HepG2 (cell line): ENCODE data around the gene MASTL. TPM values are rescaled to one million over a fixed set of nuclear protein-coding genes. Genes with fewer than 3 reads are reported as not detected.
A peak's percentile ranks its signal among the peaks of the same experiment; 100 is the strongest.
"Not testable (repeated sequence)": the region's sequence is repeated elsewhere in the genome, so short reads cannot be mapped to it uniquely, and the experiment has no call there.

ENCODE experiments used
- ATAC-seq: fragments of 200-7000 bp; cut with Tn5 transposase; 3 replicates; pipeline ENCODE4 v1.9.1; 2020; ENCODE audit warnings: mild to moderate bottlenecking, moderate library complexity
- BruUV-seq: library from RNA; stranded (reverse); fragments of 400-500 nt; replicated peaks from 2 replicates; lab custom pipeline; 2021; lab: Mats Ljungman, UMichigan
- CTCF ChIA-PET: fragments of 300-600 bp; formaldehyde crosslinking; extraction: SDS; loops from one replicate; lab custom pipeline; 2021; ENCODE audit warnings: low total read pairs, inconsistent platforms, low intra/inter-chr PET ratio; lab: Yijun Ruan, JAX
- POLR2A ChIA-PET: fragments of 350-600 bp; sonication (Branson Sonifier 250); formaldehyde crosslinking; loops from one replicate; lab custom pipeline; 2020; ENCODE audit warnings: antibody characterized with exemption, inconsistent platforms; lab: Yijun Ruan, JAX
- DNase-seq: peaks from one replicate; pipeline ENCODE4 v3.0.0-alpha.2; 2015; ENCODE audit warnings: low spot score
- FAIRE-seq: peaks from 3 replicates; lab custom pipeline; 2011; peaks lifted over from hg19 to GRCh38; lab: Jason Lieb, UNC
- H2AFZ ChIP-seq: one replicate; pipeline ENCODE4 v1.6.1; 2011; ENCODE audit warnings: low read length, inconsistent platforms
- H3K27ac ChIP-seq: fragments of 300-600 bp; 3 replicates; pipeline ENCODE4 v1.8.0; 2011; ENCODE audit warnings: mixed run types, mild to moderate bottlenecking, mixed read lengths, low read length, inconsistent platforms; ENCODE audit not compliant: insufficient read depth; ENCODE audit errors: extremely low read length
- H3K27me3 ChIP-seq, 2 experiments: fragments of 200-600 bp in 1 of 2; 2 replicates in 1 of 2; 3 replicates in 1 of 2; pipeline versions ENCODE4 v1.6.0 to v1.8.0; 2011; ENCODE audit warnings: low read length in 2 of 2, mild to moderate bottlenecking in 2 of 2, moderate library complexity in 2 of 2, inconsistent platforms in 1 of 2; ENCODE audit not compliant: insufficient read depth in 2 of 2, control insufficient read depth in 1 of 2
- H3K36me3 ChIP-seq, 2 experiments: fragments of 200-600 bp in 1 of 2; replicated peaks in 1 of 2; 2 replicates in 1 of 2; 3 replicates in 1 of 2; pipeline versions ENCODE4 v1.5.1 to v1.8.0; 2011; ENCODE audit warnings: low read length in 2 of 2, inconsistent platforms in 1 of 2; ENCODE audit not compliant: insufficient read depth in 2 of 2, control insufficient read depth in 1 of 2
- H3K4me1 ChIP-seq: 2 replicates; pipeline ENCODE4 v1.5.1; 2012; ENCODE audit warnings: low read length, inconsistent platforms; ENCODE audit not compliant: insufficient read depth
- H3K4me2 ChIP-seq: 2 replicates; pipeline ENCODE4 v1.6.0; 2011; ENCODE audit warnings: low read depth, low read length, inconsistent platforms
- H3K4me3 ChIP-seq, 3 experiments: fragments of 200-600 bp in 1 of 3; sonication (generic), shearing (Covaris generic) in 1 of 3; replicated peaks in 1 of 3; 2 replicates each; pipeline ENCODE4 v1.5.1; 2011 to 2016; ENCODE audit warnings: low read length in 3 of 3, inconsistent platforms in 2 of 3, low read depth in 2 of 3, mild to moderate bottlenecking in 2 of 3, control low read depth in 1 of 3, mixed read lengths in 1 of 3; ENCODE audit not compliant: insufficient read depth in 1 of 3
- H3K79me2 ChIP-seq: one replicate; pipeline ENCODE4 v1.6.1; 2011; ENCODE audit warnings: low read length, inconsistent platforms; ENCODE audit not compliant: insufficient read depth
- H3K9ac ChIP-seq: 2 replicates; pipeline ENCODE4 v1.6.0; 2011; ENCODE audit warnings: mild to moderate bottlenecking, low read depth, low read length, inconsistent platforms; ENCODE audit not compliant: insufficient read depth
- H3K9me3 ChIP-seq: 2 replicates; pipeline ENCODE4 v1.5.1; 2012; ENCODE audit warnings: mild to moderate bottlenecking, low read length
- H4K20me1 ChIP-seq: 2 replicates; pipeline ENCODE4 v1.6.0; 2011; ENCODE audit warnings: inconsistent platforms, mild to moderate bottlenecking, low read length, moderate library complexity; ENCODE audit not compliant: insufficient read depth
- ELF4 ChIP-seq: sonication (generic); formaldehyde crosslinking; IDR thresholded peaks from 2 replicates; pipeline ENCODE4 v1.5.0; 2020; ENCODE audit warnings: missing genetic modification reagents, mild to moderate bottlenecking, moderate library complexity, borderline replicate concordance
- ETV5 ChIP-seq: IDR thresholded peaks from 2 replicates; pipeline ENCODE4 v1.6.1; 2018; ENCODE audit warnings: missing biosample characterization, missing genetic modification reagents, inconsistent platforms, borderline replicate concordance
- GZF1 ChIP-seq: sonication (generic); formaldehyde crosslinking; IDR thresholded peaks from 2 replicates; pipeline ENCODE4 v1.5.1; 2020; ENCODE audit warnings: mild to moderate bottlenecking, missing genetic modification reagents
- ISL2 ChIP-seq: sonication (generic); formaldehyde crosslinking; IDR thresholded peaks from 2 replicates; pipeline ENCODE4 v1.5.0; 2020; ENCODE audit warnings: missing genetic modification reagents
- KAT7 ChIP-seq: IDR thresholded peaks from 2 replicates; pipeline ENCODE4 v1.6.1; 2018; ENCODE audit warnings: borderline replicate concordance, missing compliant biosample characterization
- POLR2A ChIP-seq, 2 experiments: IDR thresholded peaks; 2 replicates each; pipeline ENCODE4 v1.6.1; 2011; ENCODE audit warnings: low read depth in 2 of 2, low read length in 2 of 2, mild to moderate bottlenecking in 1 of 2, moderate library complexity in 1 of 2; ENCODE audit not compliant: insufficient read depth in 1 of 2
- PRPF4 ChIP-seq: fragments of 200-400 bp; formaldehyde crosslinking; IDR thresholded peaks from 2 replicates; pipeline ENCODE4 v1.6.1; 2016; ENCODE audit warnings: low read length, low read depth; ENCODE audit not compliant: poor library complexity, severe bottlenecking
- ZBTB3 ChIP-seq: sonication (generic); formaldehyde crosslinking; IDR thresholded peaks from 2 replicates; pipeline ENCODE4 v1.4.0; 2020; ENCODE audit warnings: low read depth, mild to moderate bottlenecking, moderate library complexity, missing genetic modification reagents, borderline replicate concordance
- ZBTB38 ChIP-seq: sonication (generic); formaldehyde crosslinking; IDR thresholded peaks from 2 replicates; pipeline ENCODE4 v1.5.1; 2020; ENCODE audit warnings: mild to moderate bottlenecking, missing genetic modification reagents
- ZNF460 ChIP-seq: sonication (generic); formaldehyde crosslinking; IDR thresholded peaks from 2 replicates; pipeline ENCODE4 v1.5.1; 2020; ENCODE audit warnings: missing genetic modification reagents, mild to moderate bottlenecking, borderline replicate concordance
- ZNF614 ChIP-seq: IDR thresholded peaks from 2 replicates; pipeline ENCODE4 v1.6.1; 2018; ENCODE audit warnings: missing biosample characterization, missing genetic modification reagents, inconsistent platforms, borderline replicate concordance
- ZNF816 ChIP-seq: sonication (generic); formaldehyde crosslinking; IDR thresholded peaks from 2 replicates; pipeline ENCODE4 v1.8.0; 2022; ENCODE audit warnings: missing genetic modification reagents, mild to moderate bottlenecking, borderline replicate concordance
- ZZZ3 ChIP-seq: sonication (generic); formaldehyde crosslinking; IDR thresholded peaks from 2 replicates; pipeline ENCODE4 v1.4.0; 2020; ENCODE audit warnings: missing genetic modification reagents, mild to moderate bottlenecking, borderline replicate concordance
- WGBS: methylation state at CpG from one replicate; pipeline ENCODE4 v1.1.6; 2017; ENCODE audit warnings: low lambda C conversion rate; 5-methylcytosine and 5-hydroxymethylcytosine counted together
- in situ Hi-C: cut with HindIII; loops from 2 replicates; pipeline ENCODE4 v1.10.0; 2017; ENCODE audit warnings: low pct_unique_long_range_greater_than_20kb; ENCODE audit not compliant: extremely low pct_ligation_motif_present
- intact Hi-C: fragments of 100-400 bp; cut with micrococcal nuclease; formaldehyde crosslinking; loops from one replicate; pipeline ENCODE4 v1.10.0; 2022; ENCODE audit not compliant: unreplicated experiment
- polyA plus RNA-seq, 8 experiments: library from polyadenylated mRNA; depleted of rRNA in 3 of 8; stranded (reverse) in 7 of 8; unstranded in 1 of 8; fragments of >200 nt; fragmentation: Illumina TruSeq in 4 of 8; extraction: Trizol in 4 of 8; gene quantifications; 2 replicates each; pipeline versions ENCODE4 v1.2.1 to v1.2.3, GENCODE V29; 2011 to 2016; ENCODE audit warnings: low read depth in 4 of 8, missing spikeins in 1 of 8, mixed read lengths in 1 of 8; ENCODE audit not compliant: insufficient read depth in 1 of 8
- total RNA-seq, 5 experiments: library from RNA; depleted of rRNA; stranded (reverse); fragments of >200 nt; fragmentation: Illumina TruSeq; extraction: Trizol; gene quantifications; 2 replicates each; pipeline ENCODE4 v1.2.3, GENCODE V29; 2016; ENCODE audit warnings: low read depth in 1 of 5
- TF ChIP-seq, protein P1 (sequence below): sonication (generic); formaldehyde crosslinking; IDR thresholded peaks from 2 replicates; pipeline ENCODE4 v1.5.0; 2020; ENCODE audit warnings: missing genetic modification reagents
- TF ChIP-seq, protein P2 (sequence below): sonication (generic); formaldehyde crosslinking; IDR thresholded peaks from 2 replicates; pipeline ENCODE4 v1.4.0; 2020; ENCODE audit warnings: missing genetic modification reagents, borderline replicate concordance
- TF ChIP-seq, protein P3 (sequence below): sonication (generic); formaldehyde crosslinking; IDR thresholded peaks from 2 replicates; pipeline ENCODE4 v1.5.0; 2020; ENCODE audit warnings: mild to moderate bottlenecking, missing genetic modification reagents

Gene MASTL
- total and polyA plus RNA-seq, 2 of the 13 experiments (the other 11 are each of a cell fraction or from before 2014, with no cell fraction given): 6.0 to 18.0 TPM

DNA sequence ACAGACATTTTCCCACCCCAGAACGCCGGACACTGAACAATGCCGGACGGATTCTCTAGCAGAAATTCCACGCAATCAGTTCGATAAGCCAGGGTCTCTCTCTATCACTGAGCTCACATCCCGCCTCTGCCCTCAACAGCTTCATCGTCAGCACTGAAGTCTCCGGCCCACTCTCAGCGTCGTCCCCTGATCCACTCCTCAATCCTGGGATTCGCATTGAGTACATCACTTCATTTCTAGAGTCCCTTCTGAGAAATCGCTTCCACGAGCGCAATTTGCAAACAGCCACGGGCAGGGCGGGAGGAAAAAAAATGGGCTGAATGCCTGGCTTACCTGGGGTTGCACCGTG is 1.3 kb upstream of the MASTL start (continued):
- TF ChIP-seq ISL2 (CRISPR knock-in tag) (no peak), ETV5 (CRISPR knock-in tag) (no peak), ZZZ3 (CRISPR knock-in tag) (peak; percentile 32; the same call in 1 of the 2 replicates), KAT7 (CRISPR knock-in tag) (no peak), ZBTB3 (CRISPR knock-in tag) (0 out of 2 replicates have a peak, but pooled peaks have one; percentile 13), POLR2A (IDR thresholded peaks at IDR 0.05; ENCODE audit: insufficient read depth in 1 of 2, low read depth in 2 of 2, low read length in 2 of 2) (no peak), ZNF614 (CRISPR knock-in tag) (no peak), ZNF816 (CRISPR knock-in tag) (no peak), GZF1 (CRISPR knock-in tag) (no peak)
- TF ChIP-seq, protein P1, sequence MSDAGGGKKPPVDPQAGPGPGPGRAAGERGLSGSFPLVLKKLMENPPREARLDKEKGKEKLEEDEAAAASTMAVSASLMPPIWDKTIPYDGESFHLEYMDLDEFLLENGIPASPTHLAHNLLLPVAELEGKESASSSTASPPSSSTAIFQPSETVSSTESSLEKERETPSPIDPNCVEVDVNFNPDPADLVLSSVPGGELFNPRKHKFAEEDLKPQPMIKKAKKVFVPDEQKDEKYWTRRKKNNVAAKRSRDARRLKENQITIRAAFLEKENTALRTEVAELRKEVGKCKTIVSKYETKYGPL (CRISPR knock-in tag): 0 out of 2 replicates have a peak, but pooled peaks have one; percentile 10

DNA sequence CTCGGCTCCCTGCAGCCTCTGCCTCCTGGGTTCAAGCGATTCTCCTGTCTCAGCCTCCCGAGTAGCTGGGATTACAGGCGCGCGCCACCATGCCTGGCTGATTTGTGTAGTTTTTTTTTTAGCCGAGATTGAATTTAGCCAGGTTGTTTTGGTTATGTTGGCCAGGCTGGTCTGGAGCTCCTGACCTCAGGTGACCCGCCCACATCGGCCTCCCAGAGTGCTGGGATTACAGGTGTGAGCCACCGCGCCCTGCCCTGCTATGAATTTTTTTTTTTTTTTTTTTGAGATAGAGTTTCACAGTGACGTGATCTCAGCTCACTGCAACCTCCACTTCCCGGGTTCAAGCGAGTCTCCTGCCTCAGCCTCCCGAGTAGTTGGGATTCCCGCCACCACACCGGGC is 1.4 kb downstream of the MASTL start:
- H2AFZ ChIP-seq, FAIRE-seq, H3K27me3 ChIP-seq, DNase-seq, H3K9me3 ChIP-seq, CTCF ChIA-PET, BruUV-seq, in situ Hi-C loops, ATAC-seq: not testable (repeated sequence)
- H3K27ac ChIP-seq: peak overlapping the region; percentile 98
- TF ChIP-seq PRPF4: peak; percentile 15
- TF ChIP-seq ZNF460 (CRISPR knock-in tag): peak; percentile 93
- TF ChIP-seq, protein P2, sequence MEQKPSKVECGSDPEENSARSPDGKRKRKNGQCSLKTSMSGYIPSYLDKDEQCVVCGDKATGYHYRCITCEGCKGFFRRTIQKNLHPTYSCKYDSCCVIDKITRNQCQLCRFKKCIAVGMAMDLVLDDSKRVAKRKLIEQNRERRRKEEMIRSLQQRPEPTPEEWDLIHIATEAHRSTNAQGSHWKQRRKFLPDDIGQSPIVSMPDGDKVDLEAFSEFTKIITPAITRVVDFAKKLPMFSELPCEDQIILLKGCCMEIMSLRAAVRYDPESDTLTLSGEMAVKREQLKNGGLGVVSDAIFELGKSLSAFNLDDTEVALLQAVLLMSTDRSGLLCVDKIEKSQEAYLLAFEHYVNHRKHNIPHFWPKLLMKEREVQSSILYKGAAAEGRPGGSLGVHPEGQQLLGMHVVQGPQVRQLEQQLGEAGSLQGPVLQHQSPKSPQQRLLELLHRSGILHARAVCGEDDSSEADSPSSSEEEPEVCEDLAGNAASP: peak; percentile 52; the same call in 1 of the 2 replicates
- TF ChIP-seq ZBTB38 (CRISPR knock-in tag): peak; percentile 39; the same call in 1 of the 2 replicates
- TF ChIP-seq, protein P3, sequence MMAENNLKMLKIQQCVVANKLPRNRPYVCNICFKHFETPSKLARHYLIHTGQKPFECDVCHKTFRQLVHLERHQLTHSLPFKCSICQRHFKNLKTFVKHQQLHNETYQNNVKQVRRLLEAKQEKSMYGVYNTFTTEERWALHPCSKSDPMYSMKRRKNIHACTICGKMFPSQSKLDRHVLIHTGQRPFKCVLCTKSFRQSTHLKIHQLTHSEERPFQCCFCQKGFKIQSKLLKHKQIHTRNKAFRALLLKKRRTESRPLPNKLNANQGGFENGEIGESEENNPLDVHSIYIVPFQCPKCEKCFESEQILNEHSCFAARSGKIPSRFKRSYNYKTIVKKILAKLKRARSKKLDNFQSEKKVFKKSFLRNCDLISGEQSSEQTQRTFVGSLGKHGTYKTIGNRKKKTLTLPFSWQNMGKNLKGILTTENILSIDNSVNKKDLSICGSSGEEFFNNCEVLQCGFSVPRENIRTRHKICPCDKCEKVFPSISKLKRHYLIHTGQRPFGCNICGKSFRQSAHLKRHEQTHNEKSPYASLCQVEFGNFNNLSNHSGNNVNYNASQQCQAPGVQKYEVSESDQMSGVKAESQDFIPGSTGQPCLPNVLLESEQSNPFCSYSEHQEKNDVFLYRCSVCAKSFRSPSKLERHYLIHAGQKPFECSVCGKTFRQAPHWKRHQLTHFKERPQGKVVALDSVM: peak; percentile 48
- 0 out of 2 replicates have a peak, but pooled peaks have one; percentile 10 for TF ChIP-seq ELF4
- peak overlapping the region; percentile 98 for H3K4me2 ChIP-seq
- POLR2A ChIA-PET: interaction anchor here (1.0 to 1.5 kb wide), 3 partner anchors 57 to 1146 kb away, joined by 3 to 4 read pairs (median 3); partner anchors contain the start of genes ANKRD26 and MPP7
- WGBS: 69% methylated on average over 17 of the region's 17 CpGs
- peak overlapping the region; percentile 99 for H3K9ac ChIP-seq
- peaks cover 57% of the 10 kb centered on the region for H3K79me2 ChIP-seq
- intact Hi-C loops: loop anchor here (10.0 kb wide), 1 partner anchor 462 kb away; the partner anchor contains the start of gene PDSS1
- H3K4me1 ChIP-seq: peaks cover 36% of the 10 kb centered on the region
- H3K4me3 ChIP-seq: peak overlapping the region; percentile 94 to 97 (median 96)
- peaks cover 14% of the 10 kb centered on the region for H4K20me1 ChIP-seq
- H3K36me3 ChIP-seq: peaks cover 3 to 20% of the 10 kb centered on the region in 2 experiments; a peak in 2 of 5 replicates
